HG02970 (cell line): Measurements from ENCODE around the gene PTPN7.

Source experiments
- ATAC-seq: cut with Tn5 transposase; IDR thresholded peaks from one replicate; pipeline ENCODE4 v1.9.1; 2021; ENCODE audit warnings: mild to moderate bottlenecking, moderate library complexity, moderate number of reproducible peaks; ENCODE audit not compliant: unreplicated experiment, low FRiP score

PTPN7 gene

DNA sequence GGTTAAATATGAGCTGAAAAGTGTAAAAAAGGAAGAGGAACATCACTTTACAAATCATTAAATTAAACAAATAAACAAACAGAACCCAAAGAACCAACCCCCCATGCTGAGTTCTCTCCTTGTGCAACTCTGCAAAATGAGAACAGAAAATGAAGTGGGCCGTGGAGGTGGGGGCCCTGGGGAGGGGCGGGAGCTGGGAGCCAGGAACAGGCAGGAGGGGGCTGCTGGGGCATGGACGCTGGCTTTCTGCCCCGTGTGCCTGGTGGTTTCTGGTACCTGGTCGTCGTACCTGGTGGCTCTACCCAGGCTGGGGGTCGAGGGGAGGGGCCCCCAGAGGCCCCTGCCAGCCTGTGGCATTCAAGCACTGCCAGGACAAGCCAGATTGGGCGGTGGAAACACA is 26.9 kb downstream of the PTPN7 start:
- ATAC-seq = no peak

DNA sequence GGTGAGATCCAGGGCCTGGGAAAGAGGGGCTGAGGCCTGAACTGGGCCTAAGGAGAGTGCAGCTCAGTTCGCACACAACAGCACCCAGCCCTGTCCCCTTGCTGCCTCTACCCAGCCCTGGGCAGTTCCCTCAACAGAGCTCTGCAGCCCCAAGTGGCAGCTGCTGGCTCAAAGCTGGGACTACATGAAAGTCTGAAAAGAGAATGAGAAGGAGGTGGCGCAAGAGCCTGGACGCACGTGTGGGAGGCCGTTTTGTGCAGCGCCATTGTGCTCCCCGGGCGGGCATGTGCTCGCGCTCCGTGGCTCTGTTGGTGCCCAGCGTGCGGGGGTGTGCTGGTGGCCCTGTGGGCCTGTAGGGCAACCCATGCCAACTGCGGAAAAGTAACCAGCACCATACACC is 27.4 kb downstream of the PTPN7 start:
- no peak for ATAC-seq

DNA sequence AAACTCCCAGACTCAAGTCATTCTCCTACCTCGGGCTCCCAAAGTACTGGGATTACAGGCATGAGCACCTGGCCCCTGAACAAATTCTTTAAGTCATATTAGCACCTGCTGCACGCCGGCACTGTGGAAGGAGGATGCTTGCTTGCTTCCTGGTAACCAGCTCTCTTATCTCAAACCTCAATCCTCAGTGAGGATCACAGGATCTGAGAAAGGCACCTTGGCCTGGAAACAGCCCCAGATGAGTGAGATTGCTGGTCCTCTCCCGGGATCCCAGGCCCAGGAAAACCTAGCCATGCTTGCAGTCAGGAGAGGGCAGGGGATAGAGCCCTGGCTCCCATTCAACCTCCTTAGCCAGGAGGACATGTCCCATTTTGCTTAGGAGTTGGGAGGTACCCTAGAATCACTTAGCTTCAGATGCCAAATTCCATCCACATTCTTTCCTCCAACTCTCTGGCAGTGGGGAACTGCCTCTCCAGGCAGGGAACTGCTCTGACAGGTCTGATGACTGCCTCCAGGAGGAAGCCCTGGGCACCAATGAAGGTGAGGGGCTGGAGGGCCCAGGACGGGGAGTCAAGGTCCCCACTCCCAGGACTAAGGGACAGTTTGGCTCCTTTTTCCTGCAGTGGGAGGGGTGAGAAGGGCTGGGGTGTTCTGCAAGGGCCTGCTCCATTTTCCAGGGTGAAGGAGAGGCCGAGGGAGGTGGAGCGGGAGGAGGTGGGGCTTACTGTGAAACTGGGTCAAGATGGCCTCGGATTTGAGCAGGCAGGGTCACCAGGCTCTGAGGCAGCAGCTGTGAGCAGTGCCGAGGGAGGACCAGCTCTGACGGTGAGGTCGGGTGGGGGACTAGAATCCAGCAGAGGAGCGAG is 28.2 kb downstream of the PTPN7 start:
- ATAC-seq = no peak

DNA sequence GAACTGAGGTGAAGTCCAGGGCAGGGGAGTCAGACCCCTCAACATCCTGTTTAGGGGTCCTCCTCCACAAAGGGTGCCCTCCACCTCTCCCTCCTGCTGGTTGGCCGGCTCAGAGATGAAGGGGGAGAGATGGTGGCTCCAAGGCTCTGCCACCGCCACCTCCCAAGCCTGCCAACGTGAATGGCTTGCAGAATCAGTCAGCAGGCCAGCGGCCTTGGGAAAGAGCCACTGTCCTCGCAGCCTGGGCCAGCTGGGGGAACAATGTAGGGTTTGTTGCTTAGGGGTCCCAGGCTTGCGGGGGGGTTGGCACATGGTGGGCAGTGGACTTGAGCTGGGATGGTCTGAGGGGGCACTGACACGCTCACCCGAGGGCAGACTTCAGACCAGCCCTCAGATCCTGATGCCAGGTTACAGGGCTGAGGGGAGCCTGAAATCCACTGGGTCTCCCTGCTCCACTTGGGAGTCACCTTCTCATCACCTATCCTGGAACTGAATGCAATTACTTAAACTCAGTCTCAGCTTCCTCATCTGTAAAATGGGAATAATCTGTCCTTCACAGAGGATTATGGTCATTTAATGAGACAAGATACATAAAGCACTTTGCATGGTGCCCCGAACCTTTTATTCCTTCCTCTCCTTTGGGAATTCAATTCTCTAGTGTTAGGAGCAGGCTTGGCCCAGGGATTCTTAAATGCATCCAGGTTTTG is 29.4 kb downstream of the PTPN7 start:
- ATAC-seq = no peak

DNA sequence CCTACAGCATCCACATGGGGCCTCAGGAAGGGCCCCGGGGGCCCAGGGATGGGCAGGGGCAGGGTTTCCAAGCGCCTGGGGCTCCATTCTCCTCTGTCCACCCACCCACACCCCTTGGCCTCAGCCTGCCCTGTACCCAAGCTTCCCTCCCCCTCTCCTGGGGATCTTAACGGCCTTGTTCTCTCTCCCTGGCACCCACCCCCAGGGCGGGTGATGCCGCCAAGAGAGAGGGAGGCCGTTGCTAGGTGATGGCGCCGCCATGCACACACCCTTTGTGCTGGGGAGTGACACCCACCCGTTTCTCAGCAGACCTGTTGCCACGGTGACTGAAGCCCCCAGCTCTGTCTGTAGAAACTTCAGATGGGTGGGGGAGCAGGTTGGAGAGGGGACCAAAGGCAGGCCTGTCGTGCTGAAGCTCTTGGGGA is 30.1 kb downstream of the PTPN7 start:
- ATAC-seq = no peak

DNA sequence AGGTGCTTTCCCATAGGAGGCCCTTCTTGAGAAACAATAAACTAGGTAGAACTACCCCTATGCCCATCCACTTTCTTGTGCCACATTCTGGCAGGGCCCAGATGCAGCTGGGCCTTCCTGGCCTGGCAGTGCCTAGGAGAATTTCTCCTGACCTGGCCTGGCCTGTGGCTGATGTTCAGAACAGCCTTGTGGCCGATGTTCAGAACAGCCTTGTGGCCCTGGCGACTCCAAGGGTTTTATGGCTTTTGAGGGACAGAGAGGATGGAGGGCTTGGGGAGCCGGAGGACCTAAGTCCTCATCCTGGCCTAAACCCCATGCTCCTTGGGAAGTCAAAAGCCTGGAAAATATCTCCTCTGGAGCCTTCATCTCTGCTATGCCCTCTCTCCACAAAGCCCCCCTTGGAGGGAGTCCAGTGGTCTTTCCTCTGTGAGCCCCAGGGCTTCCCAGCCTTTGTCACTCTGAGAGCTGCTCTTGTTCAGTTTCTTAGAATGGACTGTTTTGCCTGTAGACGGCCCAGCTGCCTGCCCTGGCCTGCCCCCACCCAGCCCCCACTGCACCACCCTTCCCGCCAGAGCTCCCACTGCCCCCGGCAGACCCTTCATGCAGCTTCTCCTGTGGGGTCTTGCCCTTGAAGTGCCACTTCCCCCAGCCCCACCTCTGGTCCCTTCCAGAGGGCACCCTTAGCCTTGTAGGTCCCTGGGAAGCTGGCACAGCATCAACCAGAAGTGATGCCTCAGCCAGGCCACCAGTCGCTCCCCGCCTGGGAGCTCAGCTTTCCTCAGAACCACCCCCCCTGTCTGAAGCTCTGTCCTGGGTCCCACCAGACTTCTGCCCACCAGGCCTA is 30.7 kb downstream of the PTPN7 start:
- no peak for ATAC-seq

DNA sequence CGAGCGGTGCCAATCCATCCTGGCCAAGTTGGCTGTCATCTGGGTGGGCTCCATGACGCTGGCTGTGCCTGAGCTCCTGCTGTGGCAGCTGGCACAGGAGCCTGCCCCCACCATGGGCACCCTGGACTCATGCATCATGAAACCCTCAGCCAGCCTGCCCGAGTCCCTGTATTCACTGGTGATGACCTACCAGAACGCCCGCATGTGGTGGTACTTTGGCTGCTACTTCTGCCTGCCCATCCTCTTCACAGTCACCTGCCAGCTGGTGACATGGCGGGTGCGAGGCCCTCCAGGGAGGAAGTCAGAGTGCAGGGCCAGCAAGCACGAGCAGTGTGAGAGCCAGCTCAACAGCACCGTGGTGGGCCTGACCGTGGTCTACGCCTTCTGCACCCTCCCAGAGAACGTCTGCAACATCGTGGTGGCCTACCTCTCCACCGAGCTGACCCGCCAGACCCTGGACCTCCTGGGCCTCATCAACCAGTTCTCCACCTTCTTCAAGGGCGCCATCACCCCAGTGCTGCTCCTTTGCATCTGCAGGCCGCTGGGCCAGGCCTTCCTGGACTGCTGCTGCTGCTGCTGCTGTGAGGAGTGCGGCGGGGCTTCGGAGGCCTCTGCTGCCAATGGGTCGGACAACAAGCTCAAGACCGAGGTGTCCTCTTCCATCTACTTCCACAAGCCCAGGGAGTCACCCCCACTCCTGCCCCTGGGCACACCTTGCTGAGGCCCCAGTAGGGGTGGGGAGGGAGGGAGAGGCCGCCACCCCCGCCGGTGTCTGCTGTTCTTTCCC is 32.4 kb downstream of the PTPN7 start:
- no peak for ATAC-seq

DNA sequence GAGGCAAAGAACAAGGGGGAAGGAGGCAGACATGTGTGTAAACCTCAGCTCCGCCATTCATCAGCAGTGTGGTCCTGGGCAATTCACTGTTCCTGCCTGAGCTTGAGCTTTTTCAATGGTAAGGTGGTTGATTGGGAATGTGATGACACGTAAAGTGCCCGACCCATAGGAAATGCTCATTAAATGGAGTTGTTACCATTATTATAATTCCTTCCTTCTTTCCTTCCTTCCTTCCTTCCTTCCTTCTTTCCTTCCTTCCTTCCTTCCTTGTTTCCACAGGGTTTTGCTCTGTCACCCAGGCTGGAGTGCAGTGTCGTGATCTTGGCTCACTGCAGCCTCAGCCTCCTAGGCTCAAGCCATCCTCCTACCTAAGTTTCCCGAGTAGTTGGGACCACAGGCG is 33.3 kb downstream of the PTPN7 start:
- no peak for ATAC-seq

DNA sequence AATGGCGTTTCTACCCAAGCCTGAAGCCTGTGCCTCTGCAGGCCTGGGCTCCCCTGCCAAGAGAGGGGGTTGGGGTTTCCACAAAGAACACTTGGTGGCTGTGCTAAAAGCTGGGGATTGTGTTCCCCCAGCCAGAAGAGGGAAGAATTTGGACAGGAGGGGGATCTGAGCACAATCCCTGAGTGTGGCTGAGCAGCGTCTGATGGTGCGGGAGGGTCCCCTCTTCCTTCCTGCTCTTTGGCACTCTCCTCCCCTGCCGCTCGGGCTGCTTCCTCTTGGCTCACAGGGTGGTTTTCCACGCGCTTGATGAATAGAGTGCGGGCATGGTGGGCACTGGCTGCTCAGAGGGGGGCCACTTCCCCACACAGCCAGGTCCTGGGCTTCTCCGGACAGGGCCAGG is 34.0 kb downstream of the PTPN7 start:
- no peak for ATAC-seq

DNA sequence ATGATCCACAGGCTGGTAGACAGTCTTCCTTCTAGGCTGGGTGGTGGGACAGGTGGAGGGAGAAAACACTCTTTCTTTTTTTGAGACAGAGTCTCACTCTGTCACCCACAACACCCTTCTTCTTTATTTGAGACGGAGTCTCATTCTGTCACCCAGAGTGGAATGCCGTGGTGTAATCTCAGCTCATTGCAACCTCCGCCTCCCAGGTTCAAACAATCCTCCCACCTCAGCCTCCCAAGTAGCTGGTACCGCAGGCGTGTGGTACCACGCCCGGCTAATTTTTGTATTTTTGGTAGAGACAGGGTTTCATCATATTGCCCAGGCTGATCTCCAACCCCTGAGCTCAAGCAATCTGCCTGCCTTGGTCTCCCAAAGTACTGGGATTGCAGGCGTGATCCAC is 34.8 kb downstream of the PTPN7 start:
- no peak for ATAC-seq

DNA sequence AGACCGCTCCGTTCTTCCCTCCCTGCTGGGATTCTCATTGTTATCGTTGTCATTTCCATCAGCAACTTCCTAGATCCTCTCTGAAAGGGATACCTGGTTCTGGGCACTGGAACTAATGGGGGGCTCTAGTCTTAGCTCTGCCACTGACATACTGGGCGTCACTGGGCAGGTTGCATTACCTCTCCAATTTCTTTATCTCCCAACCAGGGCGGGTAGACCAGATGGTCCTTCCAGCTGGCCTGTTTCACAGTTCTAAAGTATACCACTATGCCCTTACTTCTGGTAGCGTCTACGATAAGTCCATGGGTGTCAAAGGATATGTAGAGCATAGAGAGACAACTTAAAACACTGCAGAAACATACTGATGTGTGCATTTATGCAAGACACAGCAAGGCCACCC is 36.3 kb downstream of the PTPN7 start:
- no peak for ATAC-seq

DNA sequence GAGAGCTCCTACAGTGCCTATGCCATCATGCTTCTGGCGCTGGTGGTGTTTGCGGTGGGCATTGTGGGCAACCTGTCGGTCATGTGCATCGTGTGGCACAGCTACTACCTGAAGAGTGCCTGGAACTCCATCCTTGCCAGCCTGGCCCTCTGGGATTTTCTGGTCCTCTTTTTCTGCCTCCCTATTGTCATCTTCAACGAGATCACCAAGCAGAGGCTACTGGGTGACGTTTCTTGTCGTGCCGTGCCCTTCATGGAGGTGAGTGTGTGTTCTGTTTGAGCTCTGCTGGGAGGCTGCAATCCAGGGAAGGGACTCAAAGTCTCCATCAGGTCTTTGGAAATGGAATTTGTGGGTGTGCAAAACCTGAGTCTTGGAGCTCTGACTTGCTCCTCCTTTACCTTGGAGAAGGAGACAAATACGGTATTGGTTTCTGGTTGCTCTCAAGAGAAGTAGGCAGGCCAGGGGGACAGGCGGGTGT is 37.0 kb downstream of the PTPN7 start:
- no peak for ATAC-seq

DNA sequence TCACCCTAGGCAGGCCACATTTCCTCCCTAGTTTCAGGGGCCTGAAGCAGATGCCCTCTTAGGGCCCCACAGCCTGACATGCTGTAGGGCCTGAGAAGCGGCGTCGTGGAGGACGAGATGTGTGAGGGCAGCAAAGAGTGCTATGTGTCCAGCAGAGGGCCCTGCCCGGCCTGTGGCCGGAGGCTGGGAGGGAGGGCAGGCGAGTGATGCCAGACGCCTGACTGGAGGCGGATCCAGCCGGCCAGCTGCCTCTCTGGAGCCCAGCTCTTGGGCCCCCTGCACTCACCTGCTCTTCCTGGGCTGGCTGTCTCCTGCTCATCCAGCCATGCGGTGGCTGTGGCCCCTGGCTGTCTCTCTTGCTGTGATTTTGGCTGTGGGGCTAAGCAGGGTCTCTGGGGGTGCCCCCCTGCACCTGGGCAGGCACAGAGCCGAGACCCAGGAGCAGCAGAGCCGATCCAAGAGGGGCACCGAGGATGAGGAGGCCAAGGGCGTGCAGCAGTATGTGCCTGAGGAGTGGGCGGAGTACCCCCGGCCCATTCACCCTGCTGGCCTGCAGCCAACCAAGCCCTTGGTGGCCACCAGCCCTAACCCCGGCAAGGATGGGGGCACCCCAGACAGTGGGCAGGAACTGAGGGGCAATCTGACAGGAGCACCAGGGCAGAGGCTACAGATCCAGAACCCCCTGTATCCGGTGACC is 37.6 kb downstream of the PTPN7 start, which contains the start of gene GPR37L1:
Gene GPR37L1 (plus strand): TSS at position 279 of the 697 bp plus-strand sequence. CDS start 47 bp downstream, at position 326.
- no peak for ATAC-seq

DNA sequence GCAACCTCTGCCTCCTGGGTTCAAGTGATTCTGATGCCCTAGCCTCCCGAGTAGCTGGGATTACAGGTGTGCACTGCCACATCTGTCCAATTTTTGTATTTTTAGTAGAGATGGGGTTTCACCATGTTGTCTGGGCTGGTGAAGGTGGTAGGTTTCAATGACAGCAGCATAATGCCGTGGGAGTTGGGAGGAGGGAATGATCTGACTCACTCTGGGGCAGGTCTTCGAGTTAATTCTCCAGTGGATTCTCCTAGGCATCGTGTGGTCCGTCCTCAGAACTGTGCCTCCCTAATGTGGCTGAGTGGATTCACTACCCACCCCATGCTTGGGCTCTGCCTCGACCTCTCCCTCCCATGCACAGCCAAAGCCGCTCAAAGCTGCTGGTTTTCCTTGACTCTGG is 39.4 kb downstream of the PTPN7 start:
- no peak for ATAC-seq

DNA sequence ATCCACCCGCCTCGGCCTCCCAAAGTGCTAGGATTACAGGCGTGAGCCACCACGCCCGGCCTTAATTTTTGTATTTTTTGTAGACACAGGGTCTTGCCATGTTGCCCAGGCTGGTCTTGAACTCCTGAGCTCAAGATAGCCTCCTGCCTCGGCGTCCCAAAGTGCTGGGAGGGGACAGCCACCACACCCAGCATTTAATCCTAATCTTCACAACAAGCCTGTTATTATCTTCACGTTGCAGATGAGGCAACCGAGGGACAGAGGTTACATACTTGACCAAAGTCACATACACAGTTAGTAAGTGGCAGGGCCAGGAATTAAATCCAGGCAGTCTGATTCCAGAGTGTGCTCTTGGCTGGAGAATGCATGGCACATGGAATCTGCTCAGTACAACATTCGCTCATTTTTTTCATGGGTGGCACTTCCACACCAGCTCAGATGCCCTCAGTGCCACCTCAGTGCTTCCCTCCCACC is 42.5 kb downstream of the PTPN7 start:
- no peak for ATAC-seq

DNA sequence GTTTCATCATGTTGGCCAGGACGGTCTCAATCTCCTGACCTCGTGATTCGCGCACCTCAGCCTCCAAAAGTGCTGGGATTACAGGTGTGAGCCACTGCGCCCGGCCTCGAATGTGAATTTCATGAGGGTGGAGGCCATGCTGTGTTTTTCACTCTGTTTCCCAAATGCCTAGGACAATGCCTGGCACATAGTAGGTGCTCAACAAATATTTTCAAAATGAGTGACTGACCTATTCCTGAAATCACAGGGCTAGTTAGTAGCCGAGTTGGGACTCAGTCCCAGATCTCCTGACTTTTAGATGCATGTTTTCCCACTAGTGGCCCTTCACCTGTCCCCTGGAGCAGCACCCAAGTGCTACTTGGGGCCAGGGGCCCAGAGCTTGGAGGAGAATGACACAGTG is 44.1 kb downstream of the PTPN7 start:
- no peak for ATAC-seq

DNA sequence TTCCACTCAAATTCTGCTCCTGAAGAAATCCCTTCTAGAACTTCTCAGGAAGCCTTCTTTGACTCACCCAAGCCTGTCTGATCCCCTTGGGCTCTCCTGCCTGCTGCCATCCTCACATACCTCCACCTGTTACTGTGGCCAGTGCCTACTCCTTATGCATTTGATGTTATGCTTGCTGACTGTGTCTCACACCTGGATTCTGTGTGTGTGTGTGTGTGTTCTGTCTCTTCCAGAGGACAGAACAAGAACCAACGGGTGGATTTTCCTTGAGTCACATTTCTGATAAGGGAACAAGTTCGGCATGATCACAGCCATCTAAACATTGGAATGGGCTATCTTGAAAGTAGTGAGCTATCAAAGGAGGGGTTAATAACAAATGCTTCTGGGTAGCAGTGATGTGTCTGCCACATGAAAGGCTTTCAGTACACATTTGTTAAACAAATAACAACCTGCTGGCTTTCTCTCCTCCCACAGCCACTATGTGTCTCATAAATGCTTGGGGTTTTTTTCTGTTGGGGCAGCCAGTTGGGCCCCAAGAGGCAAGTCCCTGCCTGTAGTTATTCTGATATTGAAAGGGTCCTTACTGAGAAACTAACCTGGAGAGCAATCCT is 46.6 kb downstream of the PTPN7 start:
- no peak for ATAC-seq

DNA sequence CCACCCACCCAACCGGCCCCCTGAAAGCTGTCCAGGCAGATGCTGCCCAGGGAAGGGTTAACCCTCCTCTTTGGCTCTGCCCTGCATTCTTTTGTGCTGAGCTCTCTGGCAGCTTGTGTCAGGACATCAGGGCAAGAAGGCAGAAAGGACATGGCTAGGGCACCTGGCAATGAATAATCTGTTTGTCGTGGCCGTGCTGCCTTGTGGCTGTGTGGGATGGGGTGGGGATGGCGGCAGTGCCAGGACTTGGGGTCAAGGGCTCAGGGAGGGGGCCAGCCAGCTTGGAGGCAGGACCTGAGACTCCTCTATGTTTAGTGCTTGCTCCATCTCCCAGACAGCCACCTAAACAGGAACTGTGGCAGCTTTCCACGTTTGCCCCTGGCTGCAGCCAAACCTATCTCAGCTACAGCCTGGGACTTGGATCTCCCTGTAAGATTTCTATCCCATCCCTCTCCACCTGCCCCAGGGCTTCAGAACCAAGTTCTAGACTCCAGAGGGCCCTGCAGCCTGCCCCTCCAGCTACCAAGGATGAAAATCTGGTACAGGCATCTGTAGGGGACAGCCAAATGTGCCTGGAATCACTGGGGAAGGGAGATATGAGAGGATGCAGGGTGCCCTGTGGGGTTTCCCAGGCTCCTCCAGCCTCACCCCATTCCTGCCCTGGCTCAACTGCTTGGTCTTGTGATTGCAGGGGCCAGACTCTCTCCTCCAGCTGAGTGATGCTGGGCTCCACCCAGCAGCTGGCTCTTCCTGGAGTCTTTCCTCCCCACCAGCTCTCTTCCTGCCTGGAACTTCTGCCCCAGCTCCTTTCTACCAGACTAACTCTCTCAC is 47.3 kb downstream of the PTPN7 start:
- no peak for ATAC-seq
